Forelimb muscle (tissue), 1 donor: Measurements from ENCODE around the gene MED13. TPM values are rescaled to one million over a fixed set of nuclear protein-coding genes. Genes with fewer than 3 reads are reported as not detected.
"Not testable (repeated sequence)": the region's sequence is repeated elsewhere in the genome, so short reads cannot be mapped to it uniquely, and the experiment has no call there.

ENCODE experiments used
- DNase-seq: peaks from one replicate; pipeline ENCODE4 v3.0.0-alpha.2; 2013; ENCODE audit warnings: low read depth
- polyA plus RNA-seq: library from polyadenylated mRNA; unstranded; fragments of 120-200 nt; gene quantifications from one replicate; pipeline ENCODE4 v1.2.1, GENCODE V29; 2013; ENCODE audit not compliant: insufficient read length

MED13 gene
- polyA plus RNA-seq, 1 donor = 26.2 TPM

- no peak for DNase-seq
Measured at GRCh38 chr17:61996916-61997605, 68.0 kb downstream of the MED13 start.

- no peak for DNase-seq
Measured at GRCh38 chr17:61989509-61989908, 75.6 kb downstream of the MED13 start.

- DNase-seq = no peak
Measured at GRCh38 chr17:61986898-61987297, 78.2 kb downstream of the MED13 start.

- no peak for DNase-seq
Measured at GRCh38 chr17:61984821-61985220, 80.3 kb downstream of the MED13 start.

GRCh38 chr17:61981323-61981722 lies 83.8 kb downstream of the MED13 start:
- no peak for DNase-seq

- DNase-seq = no peak
Measured at GRCh38 chr17:61980535-61980934, 84.5 kb downstream of the MED13 start.

GRCh38 chr17:61974115-61974514 lies 91.0 kb downstream of the MED13 start:
- no peak for DNase-seq

GRCh38 chr17:61972311-61972710 lies 92.8 kb downstream of the MED13 start:
- DNase-seq = no peak

GRCh38 chr17:61970030-61970429 lies 95.0 kb downstream of the MED13 start:
- DNase-seq = no peak

- no peak for DNase-seq
Measured at GRCh38 chr17:61968757-61969156, 96.3 kb downstream of the MED13 start.

GRCh38 chr17:61967729-61968128 lies 97.3 kb downstream of the MED13 start:
- DNase-seq = no peak

GRCh38 chr17:61966191-61966590 lies 98.9 kb downstream of the MED13 start:
- no peak for DNase-seq

GRCh38 chr17:61955619-61956018 lies 109.5 kb downstream of the MED13 start:
- DNase-seq = no peak

GRCh38 chr17:61947367-61948078 lies 117.6 kb downstream of the MED13 start:
- no peak for DNase-seq

- DNase-seq = no peak
Measured at GRCh38 chr17:61946359-61946758, 118.7 kb downstream of the MED13 start.

GRCh38 chr17:61943117-61943516 lies 122.0 kb downstream of the MED13 start:
- DNase-seq = no peak

- no peak for DNase-seq
Measured at GRCh38 chr17:61942085-61942484, 123.0 kb downstream of the MED13 start.

- no peak for DNase-seq
Measured at GRCh38 chr17:61928101-61928436, 137.0 kb downstream of the MED13 start.

- DNase-seq = peak; percentile 84
Measured at GRCh38 chr17:61927208-61928100, 137.6 kb downstream of the MED13 start, which contains the start of gene INTS2. INTS2 (minus strand) TSS chr17:61927982; CDS start chr17:61926644, 1,338 bp downstream.

- DNase-seq = no peak
Measured at GRCh38 chr17:61926826-61927207, 138.3 kb downstream of the MED13 start.

GRCh38 chr17:61915162-61915561 lies 149.9 kb downstream of the MED13 start:
- DNase-seq = not testable (repeated sequence)

GRCh38 chr17:61908292-61909037 lies 156.6 kb downstream of the MED13 start:
- no peak for DNase-seq
